DMS79 (cell line): ENCODE data around the gene RECQL.
"Not testable (repeated sequence)": the region's sequence is repeated elsewhere in the genome, so short reads cannot be mapped to it uniquely, and the experiment has no call there.

Experiments used
- DNase-seq: peaks from one replicate; lab custom pipeline; 2025; lab: John Stamatoyannopoulos, UW

Gene RECQL

DNA sequence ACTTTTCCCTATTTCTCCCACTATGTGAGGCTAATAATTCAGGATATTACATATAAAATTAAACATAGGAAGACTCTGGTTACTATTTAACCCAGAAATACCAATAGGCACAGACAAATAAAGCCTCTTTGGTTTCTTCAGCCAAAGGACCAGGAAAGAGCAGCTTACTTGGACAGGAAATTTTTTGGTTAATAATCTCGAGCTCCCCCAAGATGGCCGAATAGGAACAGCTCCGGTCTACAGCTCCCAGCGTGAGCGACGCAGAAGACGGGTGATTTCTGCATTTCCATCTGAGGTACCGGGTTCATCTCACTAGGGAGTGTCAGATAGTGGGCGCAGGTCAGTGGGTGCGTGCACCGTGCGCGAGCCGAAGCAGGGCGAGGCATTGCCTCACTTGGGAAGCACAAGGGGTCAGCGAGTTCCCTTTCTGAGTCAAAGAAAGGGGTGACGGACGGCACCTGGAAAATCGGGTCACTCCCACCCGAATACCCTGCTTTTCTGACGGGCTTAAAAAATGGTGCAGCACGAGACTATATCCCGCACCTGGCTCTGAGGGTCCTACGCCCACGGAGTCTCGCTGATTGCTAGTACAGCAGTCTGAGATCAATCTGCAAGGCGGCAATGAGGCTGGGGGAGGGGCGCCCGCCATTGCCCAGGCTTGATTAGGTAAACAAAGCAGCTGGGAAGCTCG is 82.3 kb downstream of the RECQL start:
- not testable (repeated sequence) for DNase-seq
